SK-N-SH (cell line): ENCODE data around the gene PMPCB. TPM values are rescaled to one million over a fixed set of nuclear protein-coding genes. Genes with fewer than 3 reads are reported as not detected.
"Not testable (repeated sequence)": the region's sequence is repeated elsewhere in the genome, so short reads cannot be mapped to it uniquely, and the experiment has no call there.

Experiments
- CTCF ChIA-PET: fragments of 300-600, 350-600 bp; formaldehyde crosslinking; extraction: SDS; loops from one replicate; lab custom pipeline; 2021; lab: Yijun Ruan, JAX
- POLR2A ChIA-PET: fragments of 350-600 bp; sonication (Branson Sonifier 250); formaldehyde crosslinking; extraction: SDS; loops from one replicate; lab custom pipeline; 2020; ENCODE audit warnings: antibody characterized with exemption, inconsistent platforms; lab: Yijun Ruan, JAX
- DNase-seq: peaks from one replicate; pipeline ENCODE4 v3.0.0; 2012
- H2AFZ ChIP-seq: fragments of 200-600 bp; sonication (generic); 2 replicates; pipeline ENCODE4 v1.8.1; 2016; ENCODE audit warnings: antibody characterized with exemption, mild to moderate bottlenecking, low read depth
- H3F3A ChIP-seq: fragments of 200-600 bp; sonication (generic); replicated peaks from 2 replicates; pipeline ENCODE3; 2016; ENCODE audit warnings: antibody characterized with exemption, mild to moderate bottlenecking; ENCODE audit not compliant: insufficient read depth
- H3K27ac ChIP-seq, 2 experiments: fragments of 200-500 bp in 1 of 2; fragments of 200-600 bp in 1 of 2; sonication (Bioruptor generic) in 1 of 2; sonication (generic), shearing (Covaris generic) in 1 of 2; 2 replicates each; pipeline versions ENCODE4 v1.5.1 to v1.6.1; 2014 to 2016; ENCODE audit warnings: low read depth in 2 of 2, inconsistent platforms in 1 of 2, low read length in 1 of 2, mild to moderate bottlenecking in 1 of 2, mixed read lengths in 1 of 2
- H3K27me3 ChIP-seq: fragments of 200-600 bp; sonication (generic), shearing (Covaris generic); 2 replicates; pipeline ENCODE4 v1.6.1; 2016; ENCODE audit warnings: mixed run types; ENCODE audit not compliant: insufficient read depth
- H3K36me3 ChIP-seq, 2 experiments: fragments of 200-500 bp in 1 of 2; fragments of 200-600 bp in 1 of 2; sonication (Bioruptor generic) in 1 of 2; sonication (generic) in 1 of 2; replicated peaks in 1 of 2; 2 replicates each; pipeline versions ENCODE3 to v1.5.1; 2014 to 2016; ENCODE audit warnings: low read length in 1 of 2, mild to moderate bottlenecking in 1 of 2; ENCODE audit not compliant: insufficient read depth in 2 of 2, control insufficient read depth in 1 of 2
- H3K4me1 ChIP-seq, 2 experiments: fragments of 200-500 bp in 1 of 2; fragments of 200-600 bp in 1 of 2; sonication (Bioruptor generic) in 1 of 2; sonication (generic), shearing (Covaris generic) in 1 of 2; 2 replicates each; pipeline versions ENCODE4 v1.5.1 to v1.6.1; 2014 to 2016; ENCODE audit warnings: low read depth in 1 of 2, low read length in 1 of 2, mixed run types in 1 of 2; ENCODE audit not compliant: insufficient read depth in 2 of 2, control insufficient read depth in 1 of 2
- H3K4me2 ChIP-seq: fragments of 200-600 bp; sonication (generic), shearing (Covaris generic); 2 replicates; pipeline ENCODE4 v1.6.1; 2017; ENCODE audit warnings: mixed run types
- H3K4me3 ChIP-seq, 2 experiments: fragments of 200-500 bp in 1 of 2; fragments of 200-600 bp in 1 of 2; sonication (Bioruptor generic) in 1 of 2; sonication (generic), shearing (Covaris generic) in 1 of 2; 2 replicates each; pipeline versions ENCODE4 v1.5.1 to v1.8.1; 2014 to 2016; ENCODE audit warnings: low read depth in 2 of 2, inconsistent platforms in 1 of 2, low read length in 1 of 2, mild to moderate bottlenecking in 1 of 2, mixed read lengths in 1 of 2, moderate library complexity in 1 of 2
- H3K79me2 ChIP-seq: fragments of 200-600 bp; sonication (generic); 2 replicates; pipeline ENCODE4 v1.8.1; 2017; ENCODE audit warnings: mild to moderate bottlenecking; ENCODE audit not compliant: insufficient read depth
- H3K9ac ChIP-seq: fragments of 200-600 bp; sonication (generic); 2 replicates; pipeline ENCODE4 v1.6.1; 2017; ENCODE audit warnings: mixed run types
- H3K9me2 ChIP-seq: fragments of 200-600 bp; sonication (generic); 2 replicates; pipeline ENCODE4 v1.6.1; 2017; ENCODE audit warnings: mixed run types
- H3K9me3 ChIP-seq: fragments of 200-600 bp; sonication (generic); 2 replicates; pipeline ENCODE4 v1.6.1; 2017; ENCODE audit warnings: mixed run types, mild to moderate bottlenecking, moderate library complexity
- H4K20me1 ChIP-seq: fragments of 200-600 bp; sonication (generic); 2 replicates; pipeline ENCODE4 v1.6.1; 2017; ENCODE audit warnings: mild to moderate bottlenecking, mixed run types; ENCODE audit not compliant: insufficient read depth
- FOXJ3 ChIP-seq: sonication (generic); formaldehyde crosslinking; IDR thresholded peaks from 2 replicates; pipeline ENCODE4 v1.5.1; 2020; ENCODE audit warnings: mild to moderate bottlenecking, missing genetic modification reagents
- GABPA ChIP-seq: IDR thresholded peaks from 2 replicates; pipeline ENCODE4 v1.4.0; 2012; ENCODE audit warnings: low read depth, mild to moderate bottlenecking
- MAX ChIP-seq: IDR thresholded peaks from 2 replicates; pipeline ENCODE4 v1.4.0; 2012; ENCODE audit warnings: low read depth
- MXI1 ChIP-seq: IDR thresholded peaks from 2 replicates; pipeline ENCODE4 v1.6.1; 2012; ENCODE audit warnings: mild to moderate bottlenecking, low read depth, low read length, improper control_type of control experiment
- NRF1 ChIP-seq: IDR thresholded peaks from 2 replicates; pipeline ENCODE4 v1.6.1; 2012; ENCODE audit warnings: low read depth, mild to moderate bottlenecking, low read length
- TAF1 ChIP-seq: IDR thresholded peaks from 2 replicates; pipeline ENCODE4 v1.6.1; 2012; ENCODE audit warnings: low read depth, mild to moderate bottlenecking, low read length, moderate library complexity, borderline replicate concordance
- WGBS: methylation state at CpG from one replicate; pipeline ENCODE4 v1.1.6; 2017; ENCODE audit warnings: low lambda C conversion rate; 5-methylcytosine and 5-hydroxymethylcytosine counted together
- polyA plus RNA-seq, 3 experiments: library from polyadenylated mRNA; depleted of rRNA; stranded (reverse); fragments of >200 nt; gene quantifications; 2 replicates each; pipeline ENCODE4 v1.2.3, GENCODE V29; 2012
- TF ChIP-seq, protein P1 (sequence below): IDR thresholded peaks from 2 replicates; pipeline ENCODE4 v1.4.0; 2012; ENCODE audit warnings: low read depth, borderline replicate concordance

Gene PMPCB
- polyA plus RNA-seq, 1 of the 3 experiments (the other 2 are of a cell fraction) = 116 TPM

DNA sequence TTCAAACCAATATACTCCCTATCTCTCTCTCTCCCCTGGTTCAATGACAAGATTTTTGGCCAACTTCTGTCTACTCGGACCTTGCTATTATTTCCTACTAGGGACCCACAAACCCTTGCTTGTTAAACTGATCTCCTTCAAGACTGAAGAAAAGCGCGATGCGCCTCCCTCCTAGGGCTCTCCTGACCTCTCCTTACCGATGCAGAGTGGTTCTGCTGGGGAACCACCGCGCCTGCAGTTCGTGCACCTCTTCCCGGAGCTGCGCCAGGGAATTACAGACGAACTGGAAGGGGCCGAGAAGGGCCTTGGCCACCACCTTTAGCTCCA is 17.6 kb upstream of the PMPCB start:
- H3K9me3 ChIP-seq, CTCF ChIA-PET, H3K36me3 ChIP-seq, H4K20me1 ChIP-seq, POLR2A ChIA-PET, H3K4me1 ChIP-seq, DNase-seq, H3K27me3 ChIP-seq, H3K79me2 ChIP-seq, H3F3A ChIP-seq, H3K9me2 ChIP-seq, H3K27ac ChIP-seq: not testable (repeated sequence)
- 2% methylated on average over 12 of the region's 12 CpGs for WGBS
- Histone ChIP-seq H3K4me3 (peak overlapping the region; percentile 74 to 77), H2AFZ (peak overlapping the region; percentile 96), H3K9ac (peak overlapping the region; percentile 69), H3K4me2 (peak overlapping the region; percentile 90)
- 0 out of 2 replicates have a peak, but pooled peaks have one; percentile 11 for TF ChIP-seq TAF1

DNA sequence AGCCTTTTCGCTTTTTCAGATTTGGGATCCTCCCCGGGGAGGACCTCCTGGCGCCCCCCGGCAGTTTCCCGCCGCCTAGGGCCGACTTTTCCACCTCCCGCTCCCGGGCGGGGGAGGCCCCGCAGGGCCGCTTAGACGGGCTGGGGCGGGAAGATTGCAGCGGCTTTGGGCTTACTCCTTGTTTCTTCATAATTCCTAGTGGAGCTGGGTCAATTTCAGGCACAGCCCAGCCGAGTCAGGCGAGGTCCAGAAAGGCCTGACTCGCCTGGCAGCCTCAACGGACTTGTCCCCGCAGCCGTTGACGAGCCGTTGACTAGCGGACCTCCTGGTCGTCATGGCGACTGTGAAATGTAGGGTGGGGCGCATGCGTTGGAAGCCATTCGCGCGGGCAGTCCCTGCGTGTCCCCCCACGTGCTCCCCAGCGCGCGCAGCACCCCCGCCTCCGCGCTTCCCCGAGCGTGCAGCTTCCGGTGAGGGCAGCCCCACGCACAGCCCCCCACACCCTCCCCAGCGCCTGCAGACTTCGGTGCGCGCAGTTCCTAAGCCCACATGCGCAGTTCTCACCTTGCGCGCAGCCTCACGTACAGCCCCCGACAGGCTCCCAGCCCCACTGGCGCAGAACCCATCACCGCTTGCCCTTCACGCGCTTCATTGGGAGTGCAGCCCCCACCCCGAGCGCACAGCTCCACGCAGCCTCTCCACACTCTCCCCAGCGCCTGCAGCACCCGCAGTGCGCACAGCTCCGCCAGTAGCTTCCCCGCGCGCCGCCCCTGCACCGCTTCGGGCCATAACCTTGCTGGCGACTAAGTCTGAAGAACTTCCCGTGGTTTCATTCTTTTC is 17.1 kb upstream of the PMPCB start:
- POLR2A ChIA-PET, H3K79me2 ChIP-seq, H3K27me3 ChIP-seq, H3K36me3 ChIP-seq, H3K9me3 ChIP-seq, H4K20me1 ChIP-seq, H3K9me2 ChIP-seq, H3F3A ChIP-seq, H3K4me1 ChIP-seq, H3K27ac ChIP-seq: not testable (repeated sequence)
- Histone ChIP-seq H3K4me2 (peak overlapping the region; percentile 90), H3K4me3 (peak overlapping the region; percentile 74 to 77), H2AFZ (peak overlapping the region; percentile 96), H3K9ac (peak overlapping the region; percentile 69)
- TF ChIP-seq NRF1 (peak; percentile 74), MXI1 (peak; percentile 79), GABPA (peak; percentile 43), MAX (peak; percentile 99)
- TF ChIP-seq, protein P1, sequence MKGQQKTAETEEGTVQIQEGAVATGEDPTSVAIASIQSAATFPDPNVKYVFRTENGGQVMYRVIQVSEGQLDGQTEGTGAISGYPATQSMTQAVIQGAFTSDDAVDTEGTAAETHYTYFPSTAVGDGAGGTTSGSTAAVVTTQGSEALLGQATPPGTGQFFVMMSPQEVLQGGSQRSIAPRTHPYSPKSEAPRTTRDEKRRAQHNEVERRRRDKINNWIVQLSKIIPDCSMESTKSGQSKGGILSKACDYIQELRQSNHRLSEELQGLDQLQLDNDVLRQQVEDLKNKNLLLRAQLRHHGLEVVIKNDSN = peak; percentile 75
- 2% methylated on average over 61 of the region's 71 CpGs for WGBS
- CTCF ChIA-PET = interaction anchor here (0.9 to 1.1 kb wide), 3 partner anchors 13 to 218 kb away, joined by 3 read pairs; no protein-coding TSS in a partner anchor
- peak; percentile 78 for DNase-seq

DNA sequence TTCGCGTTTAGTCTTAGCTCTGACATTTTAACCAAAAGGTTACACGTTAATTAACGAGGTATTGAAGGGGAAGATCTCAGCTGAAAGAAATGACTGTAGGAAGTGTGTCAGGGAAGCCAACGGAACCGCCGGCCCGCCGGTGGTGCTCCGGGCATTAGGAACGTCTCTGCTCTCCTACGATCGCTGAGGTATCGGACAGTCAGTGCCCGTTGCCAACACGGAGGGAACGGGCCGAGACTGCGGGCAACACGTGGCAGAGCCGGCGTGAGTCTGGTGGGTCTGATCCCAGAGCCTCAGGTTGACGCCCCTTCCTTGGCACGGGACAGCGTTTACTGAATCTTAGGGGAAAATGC is 16.5 kb upstream of the PMPCB start:
- Histone ChIP-seq H2AFZ (peak overlapping the region; percentile 96), H3K4me3 (peak overlapping the region; percentile 74 to 77), H3K4me2 (peak overlapping the region; percentile 90), H3K9ac (peak overlapping the region; percentile 69; the same call in 1 of the 2 replicates)
- H3K79me2 ChIP-seq, H3K27ac ChIP-seq, H3K4me1 ChIP-seq, H3K9me3 ChIP-seq, H4K20me1 ChIP-seq, H3K27me3 ChIP-seq, H3K9me2 ChIP-seq, POLR2A ChIA-PET, H3F3A ChIP-seq, H3K36me3 ChIP-seq: not testable (repeated sequence)
- WGBS = 36% methylated on average over 21 of the region's 25 CpGs
- DNase-seq = peak; percentile 21
- CTCF ChIA-PET = interaction anchor here (0.9 to 1.1 kb wide), 3 partner anchors 12 to 218 kb away, joined by 3 read pairs; no protein-coding TSS in a partner anchor
- TF ChIP-seq FOXJ3 = peak; percentile 15; the same call in 1 of the 2 replicates
